ENCODE measurements around the gene DNMT3A. TPM values are rescaled to one million over a fixed set of nuclear protein-coding genes. Genes with fewer than 3 reads are reported as not detected.

Gene DNMT3A
- total RNA-seq, 1 donor from 2014 or later: 16.5 TPM

- Histone ChIP-seq H3K27ac (replicated peaks) (peak overlapping the region; percentile 90), H3K4me3 (no peak overlapping the region), H3K9me3 (replicated peaks) (no peaks in the 10 kb centered on the region), H3K4me1 (peaks cover 81% of the 10 kb centered on the region), H3K27me3 (ENCODE audit: low read depth) (no peaks in the 10 kb centered on the region), H3K36me3 (no peaks in the 10 kb centered on the region)
- no peak for TF ChIP-seq CTCF (IDR thresholded peaks at IDR 0.05; ENCODE audit: borderline replicate concordance)
- no peak for DNase-seq
- intact Hi-C loops (cut with micrococcal nuclease): no loop called here
These were observed 3.3 kb downstream of the DNMT3A start for GRCh38 chr2:25338401-25338800.

- Histone ChIP-seq H3K9me3 (replicated peaks) (no peaks in the 10 kb centered on the region), H3K4me1 (peaks cover 85% of the 10 kb centered on the region), H3K36me3 (no peaks in the 10 kb centered on the region), H3K4me3 (no peak overlapping the region), H3K27me3 (ENCODE audit: low read depth) (no peaks in the 10 kb centered on the region), H3K27ac (replicated peaks) (no peak overlapping the region)
- no peak for DNase-seq
- intact Hi-C loops (cut with micrococcal nuclease): no loop called here
- TF ChIP-seq CTCF (IDR thresholded peaks at IDR 0.05; ENCODE audit: borderline replicate concordance): no peak
These were observed 3.8 kb downstream of the DNMT3A start for GRCh38 chr2:25337891-25338290.

GRCh38 chr2:25337276-25337675 is 4.4 kb downstream of the DNMT3A start:
- Histone ChIP-seq H3K9me3 (replicated peaks) (no peaks in the 10 kb centered on the region), H3K27me3 (ENCODE audit: low read depth) (no peaks in the 10 kb centered on the region), H3K36me3 (no peaks in the 10 kb centered on the region), H3K4me3 (no peak overlapping the region), H3K4me1 (peaks cover 85% of the 10 kb centered on the region), H3K27ac (replicated peaks) (no peak overlapping the region)
- intact Hi-C loops (cut with micrococcal nuclease): no loop called here
- DNase-seq: no peak
- no peak for TF ChIP-seq CTCF (IDR thresholded peaks at IDR 0.05; ENCODE audit: borderline replicate concordance)

- peak overlapping the region; percentile 50 for H3K27ac ChIP-seq (replicated peaks)
- no peak overlapping the region for H3K4me3 ChIP-seq
- H3K4me1 ChIP-seq: peaks cover 92% of the 10 kb centered on the region
- H3K9me3 ChIP-seq (replicated peaks): no peaks in the 10 kb centered on the region
- no peak for DNase-seq
- no peak for TF ChIP-seq CTCF (IDR thresholded peaks at IDR 0.05; ENCODE audit: borderline replicate concordance)
- intact Hi-C loops (cut with micrococcal nuclease): no loop called here
- no peaks in the 10 kb centered on the region for H3K27me3 ChIP-seq (ENCODE audit: low read depth)
- H3K36me3 ChIP-seq: no peaks in the 10 kb centered on the region
These were observed 5.3 kb downstream of the DNMT3A start for GRCh38 chr2:25336383-25336841.

- Histone ChIP-seq H3K27ac (replicated peaks) (peak overlapping the region; percentile 50), H3K9me3 (replicated peaks) (no peaks in the 10 kb centered on the region), H3K4me3 (no peak overlapping the region), H3K27me3 (ENCODE audit: low read depth) (no peaks in the 10 kb centered on the region), H3K36me3 (no peaks in the 10 kb centered on the region), H3K4me1 (peaks cover 97% of the 10 kb centered on the region)
- TF ChIP-seq CTCF (IDR thresholded peaks at IDR 0.05; ENCODE audit: borderline replicate concordance): no peak
- DNase-seq: no peak
- intact Hi-C loops (cut with micrococcal nuclease): no loop called here
These were observed 5.8 kb downstream of the DNMT3A start for GRCh38 chr2:25335971-25336370.

GRCh38 chr2:25335204-25335603 is 6.5 kb downstream of the DNMT3A start:
- intact Hi-C loops (cut with micrococcal nuclease): no loop called here
- TF ChIP-seq CTCF (IDR thresholded peaks at IDR 0.05; ENCODE audit: borderline replicate concordance): no peak
- no peak overlapping the region for H3K4me3 ChIP-seq

More at GRCh38 chr2:25335204-25335603, 6.5 kb downstream of the DNMT3A start:
- Histone ChIP-seq H3K36me3 (no peaks in the 10 kb centered on the region), H3K27ac (replicated peaks) (peak overlapping the region; percentile 50), H3K9me3 (replicated peaks) (no peaks in the 10 kb centered on the region), H3K4me1 (peaks cover 100% of the 10 kb centered on the region), H3K27me3 (ENCODE audit: low read depth) (no peaks in the 10 kb centered on the region)
- DNase-seq: no peak
